Muscle layer of duodenum (tissue), 2 donors: ENCODE measurements around the gene DAB2IP.

Source experiments
- H3K27ac ChIP-seq: one replicate; pipeline ENCODE4 v1.7.0; 2013; ENCODE audit warnings: mild to moderate bottlenecking, low read length
- H3K27me3 ChIP-seq: one replicate; pipeline ENCODE4 v1.7.0; 2013; ENCODE audit warnings: low read depth, mild to moderate bottlenecking, control low read depth, low read length
- H3K36me3 ChIP-seq, 2 donors: one replicate each; pipeline ENCODE4 v1.7.0; 2013; ENCODE audit warnings: low read length in 2 of 2, control low read depth in 1 of 2, mild to moderate bottlenecking in 1 of 2; ENCODE audit not compliant: insufficient read depth in 2 of 2, control insufficient read depth in 1 of 2
- H3K4me1 ChIP-seq, 2 donors: one replicate each; pipeline ENCODE4 v1.7.0; 2013; ENCODE audit warnings: low read length in 2 of 2, mild to moderate bottlenecking in 2 of 2, control low read depth in 1 of 2, moderate library complexity in 1 of 2; ENCODE audit not compliant: insufficient read depth in 2 of 2, control insufficient read depth in 1 of 2
- H3K4me3 ChIP-seq, 2 donors: one replicate each; pipeline ENCODE4 v1.7.0; 2013; ENCODE audit warnings: low read length in 2 of 2, low read depth in 1 of 2, mild to moderate bottlenecking in 1 of 2
- H3K9me3 ChIP-seq, 2 donors: one replicate each; pipeline ENCODE4 v1.7.0; 2013; ENCODE audit warnings: low read length in 2 of 2, control low read depth in 1 of 2, mild to moderate bottlenecking in 1 of 2; ENCODE audit not compliant: control insufficient read depth in 1 of 2
- donor health status: healthy.

Gene DAB2IP

GRCh38 chr9:121670431-121670830 is 19.0 kb downstream of the DAB2IP start:
- H3K36me3 ChIP-seq: no peaks in the 10 kb centered on the region
- no peak overlapping the region for H3K4me3 ChIP-seq
- no peaks in the 10 kb centered on the region for H3K9me3 ChIP-seq
- no peak overlapping the region for H3K27ac ChIP-seq
- no peaks in the 10 kb centered on the region for H3K27me3 ChIP-seq
- peaks cover 0 to 13% of the 10 kb centered on the region in 2 donors for H3K4me1 ChIP-seq

DNA sequence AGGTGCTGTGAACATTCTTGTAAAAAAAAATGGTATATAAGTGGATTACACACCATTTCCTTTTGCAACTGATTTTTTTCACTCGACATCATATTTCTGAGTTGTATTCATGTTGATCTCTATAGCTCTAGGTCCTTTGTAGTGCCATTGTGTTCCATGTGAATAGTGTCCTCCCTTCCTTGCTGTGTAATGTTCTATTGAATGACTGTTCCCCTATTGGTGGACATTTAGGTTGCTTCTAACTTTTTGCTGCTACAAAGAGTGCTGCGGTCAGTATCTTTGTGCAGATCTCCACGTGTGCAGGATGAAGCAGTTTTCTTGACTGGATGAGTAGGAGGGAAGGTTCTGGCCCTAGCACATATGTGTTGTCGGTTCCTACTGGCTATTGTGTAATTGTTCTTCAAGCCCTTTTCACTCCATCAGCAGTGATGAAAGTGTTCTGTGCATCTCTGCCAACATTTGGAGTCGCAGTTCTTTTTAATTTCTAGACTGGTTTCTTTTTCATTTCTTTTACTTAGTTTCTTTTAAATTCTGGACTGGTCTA is 20.2 kb downstream of the DAB2IP start:
- Histone ChIP-seq H3K27ac (no peak overlapping the region), H3K9me3 (no peaks in the 10 kb centered on the region), H3K27me3 (no peaks in the 10 kb centered on the region), H3K4me1 (peaks cover 0 to 26% of the 10 kb centered on the region in 2 donors), H3K36me3 (no peaks in the 10 kb centered on the region), H3K4me3 (no peak overlapping the region)

- Histone ChIP-seq H3K36me3 (no peaks in the 10 kb centered on the region), H3K4me1 (peaks cover 0 to 29% of the 10 kb centered on the region in 2 donors), H3K27me3 (no peaks in the 10 kb centered on the region), H3K27ac (no peak overlapping the region), H3K4me3 (no peak overlapping the region), H3K9me3 (no peaks in the 10 kb centered on the region)
Measured at GRCh38 chr9:121672213-121672612, 20.8 kb downstream of the DAB2IP start.

GRCh38 chr9:121672986-121673385 is 21.6 kb downstream of the DAB2IP start:
- no peaks in the 10 kb centered on the region for H3K36me3 ChIP-seq
- H3K9me3 ChIP-seq: no peaks in the 10 kb centered on the region
- peaks cover 0 to 29% of the 10 kb centered on the region in 2 donors for H3K4me1 ChIP-seq
- no peak overlapping the region for H3K4me3 ChIP-seq
- H3K27ac ChIP-seq: no peak overlapping the region
- no peaks in the 10 kb centered on the region for H3K27me3 ChIP-seq

DNA sequence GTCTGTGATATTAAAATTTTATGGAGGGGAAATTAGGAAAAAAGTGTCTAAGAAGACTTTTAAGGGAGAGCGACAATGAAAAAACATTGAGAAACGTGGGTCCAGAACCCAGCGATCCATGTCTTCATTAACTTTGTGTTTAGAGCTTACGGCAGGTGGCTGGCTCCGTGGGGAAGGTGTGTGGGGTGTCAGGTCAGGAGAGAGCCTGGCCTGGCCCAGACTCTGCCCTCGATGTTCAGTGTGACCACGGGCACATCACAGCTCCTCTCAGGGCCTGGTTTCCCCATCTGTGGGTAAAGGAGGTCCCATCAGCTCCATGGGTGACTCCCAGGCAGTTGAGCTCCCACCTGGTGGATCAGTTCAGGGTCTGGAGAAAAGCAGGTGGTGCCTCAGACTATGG is 22.1 kb downstream of the DAB2IP start:
- H3K27me3 ChIP-seq: no peaks in the 10 kb centered on the region
- H3K4me1 ChIP-seq: peaks cover 0 to 29% of the 10 kb centered on the region in 2 donors
- H3K36me3 ChIP-seq: peaks cover 0 to 1% of the 10 kb centered on the region in 2 donors
- H3K27ac ChIP-seq: no peak overlapping the region
- H3K4me3 ChIP-seq: no peak overlapping the region
- no peaks in the 10 kb centered on the region for H3K9me3 ChIP-seq

DNA sequence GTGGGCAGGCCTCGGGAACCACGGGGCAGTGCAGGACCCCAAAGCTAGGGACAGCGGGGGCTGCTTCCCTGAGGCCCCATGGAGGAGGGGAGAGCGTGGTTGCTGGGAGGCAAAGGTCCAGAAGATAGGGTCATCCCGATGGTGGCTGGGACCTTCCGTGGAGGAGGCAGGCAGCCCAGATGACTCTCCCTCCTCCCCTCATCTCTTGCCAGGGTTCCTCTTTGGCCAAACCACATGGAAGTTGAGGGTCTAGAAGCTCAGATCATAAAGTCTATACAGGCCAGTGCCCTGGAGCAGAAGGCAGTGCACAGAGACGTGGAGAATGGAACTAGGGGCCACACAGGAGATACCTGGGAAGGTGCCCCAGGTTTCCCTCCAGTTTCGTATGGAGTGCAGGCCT is 22.6 kb downstream of the DAB2IP start:
- no peaks in the 10 kb centered on the region for H3K9me3 ChIP-seq
- no peak overlapping the region for H3K27ac ChIP-seq
- H3K36me3 ChIP-seq: peaks cover 0 to 5% of the 10 kb centered on the region in 2 donors
- H3K4me3 ChIP-seq: no peak overlapping the region
- no peaks in the 10 kb centered on the region for H3K27me3 ChIP-seq
- H3K4me1 ChIP-seq: peaks cover 0 to 29% of the 10 kb centered on the region in 2 donors

- Histone ChIP-seq H3K27ac (no peak overlapping the region), H3K4me3 (no peak overlapping the region), H3K9me3 (no peaks in the 10 kb centered on the region), H3K27me3 (no peaks in the 10 kb centered on the region), H3K4me1 (peaks cover 0 to 29% of the 10 kb centered on the region in 2 donors), H3K36me3 (peaks cover 0 to 11% of the 10 kb centered on the region in 2 donors)
Measured at GRCh38 chr9:121674952-121675351, 23.5 kb downstream of the DAB2IP start.

- H3K27ac ChIP-seq: no peak overlapping the region
- H3K27me3 ChIP-seq: no peaks in the 10 kb centered on the region
- no peak overlapping the region for H3K4me3 ChIP-seq
- H3K9me3 ChIP-seq: no peaks in the 10 kb centered on the region
- H3K36me3 ChIP-seq: peaks cover 0 to 11% of the 10 kb centered on the region in 2 donors
- peaks cover 0 to 29% of the 10 kb centered on the region in 2 donors for H3K4me1 ChIP-seq
Measured at GRCh38 chr9:121675381-121675780, 23.9 kb downstream of the DAB2IP start.

DNA sequence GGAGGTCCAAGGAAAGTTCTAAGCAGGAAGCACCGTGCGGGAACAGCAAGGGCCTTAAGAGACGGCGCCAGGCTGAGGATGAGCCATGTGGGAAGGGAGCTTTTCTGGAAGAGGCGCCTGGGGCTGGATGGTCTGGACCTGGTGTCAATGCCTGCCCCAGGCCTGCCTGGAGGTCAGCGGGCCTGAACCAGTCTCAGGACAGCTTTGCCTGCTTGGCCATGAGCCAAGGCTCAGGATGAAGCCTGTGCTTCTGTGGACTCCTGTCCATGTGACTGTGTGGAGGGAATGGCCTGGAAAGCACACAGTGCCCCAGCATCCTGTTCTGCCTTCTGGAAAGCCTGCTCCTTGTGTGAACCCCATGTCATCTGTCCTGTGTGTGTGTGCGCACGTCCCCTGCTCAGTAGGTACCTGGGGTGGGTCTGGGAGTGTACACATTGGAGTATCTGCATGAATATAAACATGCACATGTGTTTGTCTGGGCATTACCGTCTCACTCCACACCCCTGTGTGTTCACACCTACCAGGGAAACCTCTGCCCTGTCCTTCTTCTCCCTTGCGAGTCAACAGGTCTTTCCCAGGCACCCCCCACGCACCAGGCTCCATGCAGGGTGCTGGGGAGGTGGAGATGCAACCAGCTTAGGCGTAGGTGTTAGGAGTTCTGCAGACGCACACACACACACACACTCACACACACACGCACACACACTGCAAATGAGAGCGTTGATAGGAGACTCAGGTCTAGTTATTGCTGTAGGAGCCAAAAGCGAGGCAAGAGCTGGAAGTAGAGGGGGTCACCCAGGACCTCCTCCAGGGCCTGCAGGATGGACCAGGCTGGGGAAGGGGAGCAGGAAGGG is 24.8 kb downstream of the DAB2IP start:
- H3K4me3 ChIP-seq: no peak overlapping the region
- H3K9me3 ChIP-seq: no peaks in the 10 kb centered on the region
- H3K4me1 ChIP-seq: peaks cover 0 to 29% of the 10 kb centered on the region in 2 donors
- H3K27ac ChIP-seq: no peak overlapping the region
- H3K27me3 ChIP-seq: no peaks in the 10 kb centered on the region
- H3K36me3 ChIP-seq: peaks cover 0 to 11% of the 10 kb centered on the region in 2 donors

- Histone ChIP-seq H3K36me3 (peaks cover 0 to 11% of the 10 kb centered on the region in 2 donors), H3K27me3 (no peaks in the 10 kb centered on the region), H3K4me3 (no peak overlapping the region), H3K9me3 (no peaks in the 10 kb centered on the region), H3K4me1 (peaks cover 0 to 23% of the 10 kb centered on the region in 2 donors), H3K27ac (no peak overlapping the region)
Measured at GRCh38 chr9:121676926-121677325, 25.5 kb downstream of the DAB2IP start.

- Histone ChIP-seq H3K4me1 (peaks cover 0 to 17% of the 10 kb centered on the region in 2 donors), H3K4me3 (no peak overlapping the region), H3K36me3 (peaks cover 0 to 11% of the 10 kb centered on the region in 2 donors), H3K27me3 (no peaks in the 10 kb centered on the region), H3K9me3 (no peaks in the 10 kb centered on the region), H3K27ac (no peak overlapping the region)
Measured at GRCh38 chr9:121678501-121679022, 27.1 kb downstream of the DAB2IP start.
